ENCODE measurements around the gene SSH2. TPM values are rescaled to one million over a fixed set of nuclear protein-coding genes. Genes with fewer than 3 reads are reported as not detected.

SSH2 gene
- total RNA-seq, 2 experiments from 2014 or later, result 32.6 to 36.1 TPM

GRCh38 chr17:29612094-29612403 is 318.0 kb downstream of the SSH2 start:
- H3K4me3 Mint-ChIP-seq, result no peak overlapping the region
- ATAC-seq (no peak), DNase-seq (no peak)
- H3K36me3 Mint-ChIP-seq (ENCODE audit: low read depth), result peaks cover 2% of the 10 kb centered on the region
- no peak overlapping the region for H3K27ac Mint-ChIP-seq
- ChIA-PET CTCF (interaction anchor here (0.6 to 3.8 kb wide), 2 partner anchors 20 to 466 kb away, joined by 3 to 26 read pairs; partner anchors contain the start of gene ANKRD13B), POLR2A (no interaction called here)
- peaks cover 2% of the 10 kb centered on the region for H3K27me3 Mint-ChIP-seq
- H3K9me3 Mint-ChIP-seq (ENCODE audit: low read depth), result no peaks in the 10 kb centered on the region
- intact Hi-C loops (cut with DNase I, micrococcal nuclease), result loop anchor here in 1 of 2 experiments (10.0 kb wide), 1 partner anchor 887 kb away; the partner anchor contains the start of genes NEK8 and TLCD1
- peaks cover 32% of the 10 kb centered on the region for H3K4me1 Mint-ChIP-seq

GRCh38 chr17:29611351-29612093 is 318.5 kb downstream of the SSH2 start:
- intact Hi-C loops (cut with DNase I, micrococcal nuclease), result loop anchor here in 1 of 2 experiments (10.0 kb wide), 1 partner anchor 887 kb away; the partner anchor contains the start of genes NEK8 and TLCD1
- CTCF ChIA-PET, result interaction anchor here (0.6 to 3.8 kb wide), 3 partner anchors 11 to 466 kb away, joined by 3 to 26 read pairs (median 7); partner anchors contain the start of gene ANKRD13B
- no peak overlapping the region for H3K27ac Mint-ChIP-seq
- POLR2A ChIA-PET, result no interaction called here
- DNase-seq (no peak), ATAC-seq (no peak)
- H3K9me3 Mint-ChIP-seq (ENCODE audit: low read depth), result no peaks in the 10 kb centered on the region
- H3K4me1 Mint-ChIP-seq, result peaks cover 27% of the 10 kb centered on the region
- H3K4me3 Mint-ChIP-seq, result no peak overlapping the region
- peaks cover 2% of the 10 kb centered on the region for H3K36me3 Mint-ChIP-seq (ENCODE audit: low read depth)
- H3K27me3 Mint-ChIP-seq, result peaks cover 2% of the 10 kb centered on the region

DNA sequence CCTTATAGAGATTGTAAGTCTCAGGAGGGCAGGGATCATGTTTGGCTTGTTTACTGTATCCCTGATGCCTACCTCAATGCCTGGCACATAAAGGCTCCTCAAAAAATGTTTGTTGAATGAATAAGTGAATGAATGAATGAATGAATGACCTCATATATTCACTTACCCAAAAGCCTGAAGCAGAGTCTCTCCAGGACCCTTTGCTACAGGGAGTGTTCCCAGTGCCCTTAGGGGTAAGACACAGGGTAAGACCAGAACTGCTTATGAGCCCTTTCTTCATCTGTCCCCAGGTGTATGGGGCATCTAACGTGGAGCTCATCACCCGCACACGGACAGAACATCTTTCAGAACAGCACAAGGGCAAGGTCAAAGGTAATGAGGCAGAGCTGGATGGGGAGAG is 319.6 kb downstream of the SSH2 start:
- ChIA-PET CTCF (interaction anchor here (0.9 to 3.8 kb wide), 2 partner anchors 19 to 43 kb away, joined by 4 to 26 read pairs; partner anchors contain the start of genes ANKRD13B and TP53I13), POLR2A (no interaction called here)
- Mint-ChIP-seq H3K9me3 (ENCODE audit: low read depth) (no peaks in the 10 kb centered on the region), H3K27ac (no peak overlapping the region), H3K36me3 (ENCODE audit: low read depth) (peaks cover 2% of the 10 kb centered on the region), H3K4me1 (peaks cover 18% of the 10 kb centered on the region), H3K4me3 (no peak overlapping the region), H3K27me3 (no peaks in the 10 kb centered on the region)
- intact Hi-C loops (cut with DNase I, micrococcal nuclease), result loop anchor here in 1 of 2 experiments (10.0 kb wide), 1 partner anchor 886 kb away; the partner anchor contains the start of genes NEK8 and TLCD1
- DNase-seq (no peak), ATAC-seq (no peak)

- Mint-ChIP-seq H3K27ac (no peak overlapping the region), H3K4me3 (no peak overlapping the region), H3K4me1 (peaks cover 4% of the 10 kb centered on the region), H3K27me3 (no peaks in the 10 kb centered on the region), H3K36me3 (ENCODE audit: low read depth) (peaks cover 2% of the 10 kb centered on the region), H3K9me3 (ENCODE audit: low read depth) (no peaks in the 10 kb centered on the region)
- intact Hi-C loops (cut with DNase I, micrococcal nuclease), result no loop called here
- ATAC-seq, result no peak
- DNase-seq, result no peak
- CTCF ChIA-PET, result interaction anchor here (0.6 to 2.9 kb wide), 5 partner anchors 9 to 482 kb away, joined by 3 to 13 read pairs (median 3); partner anchors contain the start of gene ANKRD13B
- POLR2A ChIA-PET, result no interaction called here
These were observed 321.0 kb downstream of the SSH2 start for GRCh38 chr17:29608986-29609385.

GRCh38 chr17:29607557-29608195 is 322.4 kb downstream of the SSH2 start:
- ATAC-seq (no peak), DNase-seq (no peak)
- no peaks in the 10 kb centered on the region for H3K9me3 Mint-ChIP-seq (ENCODE audit: low read depth)
- H3K27ac Mint-ChIP-seq, result no peak overlapping the region
- ChIA-PET CTCF (interaction anchor here (0.6 to 2.9 kb wide), 5 partner anchors 10 to 306 kb away, joined by 3 to 13 read pairs (median 5); partner anchors contain the start of gene ANKRD13B), POLR2A (interaction anchor here (0.6 kb wide), 1 partner anchor 208 kb away, joined by 3 read pairs; no protein-coding TSS in a partner anchor)
- no peaks in the 10 kb centered on the region for H3K4me1 Mint-ChIP-seq
- H3K36me3 Mint-ChIP-seq (ENCODE audit: low read depth), result no peaks in the 10 kb centered on the region
- intact Hi-C loops (cut with DNase I, micrococcal nuclease), result no loop called here
- no peak overlapping the region for H3K4me3 Mint-ChIP-seq
- no peaks in the 10 kb centered on the region for H3K27me3 Mint-ChIP-seq

GRCh38 chr17:29603109-29603674 is 326.8 kb downstream of the SSH2 start:
- H3K9me3 Mint-ChIP-seq (ENCODE audit: low read depth), result no peaks in the 10 kb centered on the region
- no peaks in the 10 kb centered on the region for H3K27me3 Mint-ChIP-seq
- H3K4me1 Mint-ChIP-seq, result peaks cover 3% of the 10 kb centered on the region
- POLR2A ChIA-PET, result no interaction called here
- no peak overlapping the region for H3K27ac Mint-ChIP-seq
- no peaks in the 10 kb centered on the region for H3K36me3 Mint-ChIP-seq (ENCODE audit: low read depth)
- H3K4me3 Mint-ChIP-seq, result no peak overlapping the region
- intact Hi-C loops (cut with DNase I, micrococcal nuclease), result no loop called here
- ATAC-seq (no peak), DNase-seq (no peak)
- CTCF ChIA-PET, result no interaction called here

DNA sequence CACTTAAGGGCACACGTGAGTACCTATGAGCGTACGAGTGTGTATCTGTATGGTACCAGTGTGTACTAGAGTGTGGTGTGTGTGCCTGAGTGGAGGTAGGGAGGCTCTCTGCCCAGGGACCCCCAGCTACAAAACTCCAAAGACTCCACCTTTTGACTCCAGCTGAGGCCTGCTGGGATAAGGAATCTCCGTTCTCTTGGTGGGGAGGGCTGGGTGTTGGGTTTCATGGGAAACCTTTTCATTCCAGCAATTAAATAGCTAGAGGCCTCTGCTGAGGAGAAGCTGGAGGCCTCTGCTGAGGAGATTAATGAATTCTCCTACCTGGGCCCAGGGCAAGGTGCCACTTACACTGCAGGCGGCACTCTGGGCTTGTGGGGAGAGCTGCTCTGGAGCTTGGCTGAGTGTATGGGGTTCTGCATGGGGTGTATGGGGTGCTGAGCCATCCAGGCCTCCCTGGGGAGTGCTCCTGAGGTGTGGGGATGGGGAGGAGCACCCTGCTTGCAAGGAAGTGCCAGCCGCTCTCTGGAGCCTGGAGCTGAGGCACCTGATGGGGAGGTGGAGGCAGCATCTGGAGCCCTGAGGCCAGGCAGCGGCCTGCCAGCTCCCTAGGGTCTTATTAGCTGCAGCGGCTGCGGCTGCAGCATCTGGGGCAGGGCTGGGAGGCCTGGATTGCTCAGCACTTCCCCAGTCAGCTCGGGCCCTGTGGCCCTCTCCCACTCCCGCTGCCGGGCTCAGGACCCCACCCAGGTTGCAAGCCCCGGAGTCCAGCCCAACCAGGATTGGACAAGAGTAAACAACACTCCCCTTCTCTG is 332.5 kb downstream of the SSH2 start:
- Mint-ChIP-seq H3K4me1 (peaks cover 8% of the 10 kb centered on the region), H3K36me3 (ENCODE audit: low read depth) (no peaks in the 10 kb centered on the region), H3K27me3 (no peaks in the 10 kb centered on the region), H3K27ac (no peak overlapping the region), H3K9me3 (ENCODE audit: low read depth) (no peaks in the 10 kb centered on the region), H3K4me3 (no peak overlapping the region)
- ATAC-seq, result no peak
- ChIA-PET CTCF (interaction anchor here (0.6 to 1.0 kb wide), 2 partner anchors 19 to 234 kb away, joined by 3 read pairs; no protein-coding TSS in a partner anchor), POLR2A (no interaction called here)
- intact Hi-C loops (cut with DNase I, micrococcal nuclease), result no loop called here
- DNase-seq, result no peak

DNA sequence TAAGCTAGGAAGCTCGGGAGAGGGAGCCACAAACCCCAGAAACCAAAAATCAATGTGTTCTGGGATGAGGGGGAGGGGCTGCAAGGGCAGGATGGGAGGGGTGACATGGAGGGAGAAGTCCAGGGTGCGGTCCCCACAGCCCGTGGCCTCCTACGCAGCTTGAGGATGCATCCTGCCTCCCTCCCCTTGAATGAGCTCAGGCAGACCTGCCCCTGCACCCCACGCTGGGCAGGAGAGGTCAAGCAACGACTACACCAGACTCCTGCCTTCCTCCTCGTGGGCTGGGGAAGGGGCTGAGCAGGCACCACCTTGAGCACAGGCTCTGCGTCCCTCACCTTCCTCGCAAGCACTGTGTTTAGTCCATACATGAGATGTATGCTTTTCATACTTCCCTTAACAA is 333.2 kb downstream of the SSH2 start:
- ATAC-seq (no peak), DNase-seq (no peak)
- Mint-ChIP-seq H3K36me3 (ENCODE audit: low read depth) (no peaks in the 10 kb centered on the region), H3K27me3 (no peaks in the 10 kb centered on the region), H3K9me3 (ENCODE audit: low read depth) (no peaks in the 10 kb centered on the region), H3K4me3 (no peak overlapping the region), H3K4me1 (peaks cover 16% of the 10 kb centered on the region), H3K27ac (no peak overlapping the region)
- CTCF ChIA-PET, result interaction anchor here (0.6 to 1.0 kb wide), 3 partner anchors 20 to 234 kb away, joined by 3 to 4 read pairs (median 3); no protein-coding TSS in a partner anchor
- POLR2A ChIA-PET, result interaction anchor here (0.9 kb wide), 1 partner anchor 18 kb away, joined by 4 read pairs; no protein-coding TSS in a partner anchor
- intact Hi-C loops (cut with DNase I, micrococcal nuclease), result no loop called here

- H3K27me3 Mint-ChIP-seq, result no peaks in the 10 kb centered on the region
- no peaks in the 10 kb centered on the region for H3K9me3 Mint-ChIP-seq (ENCODE audit: low read depth)
- peaks cover 22% of the 10 kb centered on the region for H3K4me1 Mint-ChIP-seq
- no peak overlapping the region for H3K27ac Mint-ChIP-seq
- DNase-seq (no peak), ATAC-seq (no peak)
- intact Hi-C loops (cut with DNase I, micrococcal nuclease), result no loop called here
- POLR2A ChIA-PET, result interaction anchor here (0.9 kb wide), 1 partner anchor 19 kb away, joined by 4 read pairs; no protein-coding TSS in a partner anchor
- no peak overlapping the region for H3K4me3 Mint-ChIP-seq
- H3K36me3 Mint-ChIP-seq (ENCODE audit: low read depth), result no peaks in the 10 kb centered on the region
- CTCF ChIA-PET, result interaction anchor here (0.7 kb wide), 2 partner anchors 22 to 183 kb away, joined by 3 to 4 read pairs; no protein-coding TSS in a partner anchor
These were observed 333.9 kb downstream of the SSH2 start for GRCh38 chr17:29595943-29596774.
